HFFc6 (cell line): ENCODE measurements around the gene GP1BB. TPM values are rescaled to one million over a fixed set of nuclear protein-coding genes. Genes with fewer than 3 reads are reported as not detected.

Experiments
- DNase-seq: peaks from one replicate; pipeline ENCODE4 v3.0.0-alpha.2; 2018
- H3K27ac Mint-ChIP-seq: 2 replicates; pipeline ENCODE4 v1.8.0; 2020; ENCODE audit warnings: mild to moderate bottlenecking, mixed read lengths
- H3K27me3 Mint-ChIP-seq: 2 replicates; pipeline ENCODE4 v1.8.0; 2021; ENCODE audit warnings: mild to moderate bottlenecking, moderate library complexity, mixed read lengths; ENCODE audit not compliant: insufficient read depth
- H3K36me3 Mint-ChIP-seq: 2 replicates; pipeline ENCODE4 v1.8.0; 2021; ENCODE audit warnings: low read depth, mixed read lengths
- H3K4me1 Mint-ChIP-seq: 2 replicates; pipeline ENCODE4 v1.8.0; 2020; ENCODE audit warnings: low read depth, mixed read lengths
- H3K4me3 Mint-ChIP-seq: 2 replicates; pipeline ENCODE4 v1.8.0; 2020; ENCODE audit warnings: mild to moderate bottlenecking, moderate library complexity, mixed read lengths
- H3K9me3 Mint-ChIP-seq: 2 replicates; pipeline ENCODE4 v1.8.0; 2020; ENCODE audit warnings: mild to moderate bottlenecking, mixed read lengths
- total RNA-seq, 6 experiments: library from RNA; stranded (reverse); fragmentation: NEBNext Ultra II Directional; extraction: Animal tissue kit (Norgen Biotek cat#: 25700); gene quantifications; 2 replicates in 1 of 6; 3 replicates in 5 of 6; pipeline ENCODE4 v1.2.3, GENCODE V29; 2021
- TF ChIP-seq, protein P1 (sequence below): fragments of 200-600 bp; sonication (generic); IDR thresholded peaks from 2 replicates; pipeline ENCODE4 v1.5.0; 2021; ENCODE audit warnings: antibody characterized with exemption, mild to moderate bottlenecking

Gene GP1BB
- total RNA-seq, 6 experiments from 2014 or later = 0.27 to 1.1 (median 0.41) TPM; not detected in 3

DNA sequence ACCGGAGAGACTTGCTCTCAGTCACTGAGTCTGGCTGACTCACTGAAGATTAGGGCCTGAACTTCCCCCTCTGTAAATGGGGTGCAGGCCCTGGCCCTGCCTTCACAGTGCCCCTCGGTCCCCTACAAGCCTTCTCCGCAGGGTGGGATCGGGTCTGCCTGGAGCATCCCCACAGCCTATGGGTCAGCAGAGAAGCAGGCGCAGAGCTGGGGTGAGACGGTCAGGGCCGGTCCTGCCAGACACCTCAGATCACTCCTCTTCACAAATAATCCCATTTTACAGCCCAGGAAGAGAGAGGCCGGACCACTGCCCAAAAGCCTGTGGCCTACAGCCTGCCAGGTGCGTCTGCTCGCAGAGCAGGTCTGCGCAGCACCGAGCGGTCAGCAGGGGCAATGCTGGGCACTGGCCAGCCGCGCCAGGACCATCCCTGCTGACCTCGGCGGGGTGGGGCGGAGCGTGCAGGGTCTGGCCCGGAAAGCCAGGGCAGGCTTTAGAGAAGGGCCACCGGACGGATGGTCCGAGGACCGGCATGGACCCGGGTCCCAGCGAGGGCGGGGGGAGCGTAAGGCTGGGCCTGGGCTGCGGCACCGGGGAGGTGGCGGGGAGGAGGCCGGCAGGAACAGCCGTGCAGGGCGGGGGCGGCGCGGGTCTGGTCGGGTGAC lies 9.6 kb upstream of the GP1BB start:
- no peaks in the 10 kb centered on the region for H3K9me3 Mint-ChIP-seq
- TF ChIP-seq, protein P1, sequence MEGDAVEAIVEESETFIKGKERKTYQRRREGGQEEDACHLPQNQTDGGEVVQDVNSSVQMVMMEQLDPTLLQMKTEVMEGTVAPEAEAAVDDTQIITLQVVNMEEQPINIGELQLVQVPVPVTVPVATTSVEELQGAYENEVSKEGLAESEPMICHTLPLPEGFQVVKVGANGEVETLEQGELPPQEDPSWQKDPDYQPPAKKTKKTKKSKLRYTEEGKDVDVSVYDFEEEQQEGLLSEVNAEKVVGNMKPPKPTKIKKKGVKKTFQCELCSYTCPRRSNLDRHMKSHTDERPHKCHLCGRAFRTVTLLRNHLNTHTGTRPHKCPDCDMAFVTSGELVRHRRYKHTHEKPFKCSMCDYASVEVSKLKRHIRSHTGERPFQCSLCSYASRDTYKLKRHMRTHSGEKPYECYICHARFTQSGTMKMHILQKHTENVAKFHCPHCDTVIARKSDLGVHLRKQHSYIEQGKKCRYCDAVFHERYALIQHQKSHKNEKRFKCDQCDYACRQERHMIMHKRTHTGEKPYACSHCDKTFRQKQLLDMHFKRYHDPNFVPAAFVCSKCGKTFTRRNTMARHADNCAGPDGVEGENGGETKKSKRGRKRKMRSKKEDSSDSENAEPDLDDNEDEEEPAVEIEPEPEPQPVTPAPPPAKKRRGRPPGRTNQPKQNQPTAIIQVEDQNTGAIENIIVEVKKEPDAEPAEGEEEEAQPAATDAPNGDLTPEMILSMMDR = no peak
- peak overlapping the region; percentile 67 for H3K4me3 Mint-ChIP-seq
- H3K4me1 Mint-ChIP-seq = no peaks in the 10 kb centered on the region
- no peak overlapping the region for H3K27ac Mint-ChIP-seq
- DNase-seq = no peak
- peaks cover 20% of the 10 kb centered on the region for H3K27me3 Mint-ChIP-seq
- no peaks in the 10 kb centered on the region for H3K36me3 Mint-ChIP-seq

DNA sequence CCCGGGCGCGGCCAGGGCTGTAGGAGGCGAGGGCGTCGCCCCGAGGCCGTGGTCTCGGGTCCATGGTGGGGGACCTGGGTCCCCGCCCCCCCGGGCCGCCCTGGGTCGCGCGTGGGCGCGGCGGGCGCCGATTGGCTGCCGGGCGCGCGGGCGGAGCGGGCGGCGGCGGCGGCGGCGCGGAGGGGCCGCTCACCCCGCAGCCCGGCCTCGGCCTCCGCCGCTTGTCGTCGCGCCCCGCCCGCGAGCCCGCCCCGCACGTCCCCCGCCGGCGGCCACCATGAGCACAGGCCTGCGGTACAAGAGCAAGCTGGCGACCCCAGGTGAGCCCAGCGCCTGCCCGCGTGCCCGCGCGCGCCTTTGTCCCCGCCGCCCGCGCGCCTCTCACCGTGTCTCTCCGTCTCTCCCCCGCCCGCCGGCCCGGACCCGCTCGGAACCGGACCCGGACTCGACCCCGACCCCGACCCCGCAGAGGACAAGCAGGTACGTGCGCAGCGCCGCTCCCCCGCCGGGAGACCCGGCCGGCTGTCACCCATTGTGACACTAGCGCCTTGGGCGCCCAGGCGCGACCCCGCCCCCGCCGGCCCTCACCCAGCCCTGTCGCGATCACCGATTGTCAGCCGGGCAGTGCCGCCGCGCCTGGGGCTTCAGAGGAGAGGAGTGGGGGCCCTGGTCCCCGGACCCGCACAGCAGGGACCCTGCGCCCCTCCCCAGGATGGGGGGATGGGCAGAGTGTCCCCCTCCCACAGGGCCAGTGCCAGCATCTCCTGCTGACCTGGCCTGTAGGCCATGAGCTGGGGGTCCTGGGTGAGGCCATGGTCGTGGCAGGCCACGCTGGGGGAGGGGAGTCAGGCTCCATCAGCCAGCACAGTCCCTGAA lies 8.8 kb upstream of the GP1BB start, which contains the start of gene SEPTIN5:
SEPTIN5 (plus strand) TSS at position 192 of the 876 bp plus-strand sequence; CDS start at position 278, 86 bp downstream.
- no peaks in the 10 kb centered on the region for H3K4me1 Mint-ChIP-seq
- no peaks in the 10 kb centered on the region for H3K9me3 Mint-ChIP-seq
- TF ChIP-seq, protein P1 = no peak
- DNase-seq = no peak
- no peaks in the 10 kb centered on the region for H3K36me3 Mint-ChIP-seq
- H3K27ac Mint-ChIP-seq = no peak within 1 kb of the TSS
- peaks cover 20% of the 10 kb centered on the region for H3K27me3 Mint-ChIP-seq
- H3K4me3 Mint-ChIP-seq = peak within 1 kb of the TSS; percentile 67

GRCh38 chr22:19715188-19715930 lies 8.0 kb upstream of the GP1BB start:
- no peaks in the 10 kb centered on the region for H3K4me1 Mint-ChIP-seq
- H3K4me3 Mint-ChIP-seq = peak overlapping the region; percentile 36
- TF ChIP-seq, protein P1 = no peak
- no peaks in the 10 kb centered on the region for H3K36me3 Mint-ChIP-seq
- no peak overlapping the region for H3K27ac Mint-ChIP-seq
- no peaks in the 10 kb centered on the region for H3K9me3 Mint-ChIP-seq
- no peak for DNase-seq
- peaks cover 15% of the 10 kb centered on the region for H3K27me3 Mint-ChIP-seq

- no peaks in the 10 kb centered on the region for H3K36me3 Mint-ChIP-seq
- no peaks in the 10 kb centered on the region for H3K4me1 Mint-ChIP-seq
- peaks cover 11% of the 10 kb centered on the region for H3K27me3 Mint-ChIP-seq
- H3K9me3 Mint-ChIP-seq = no peaks in the 10 kb centered on the region
- no peak for DNase-seq
- no peak overlapping the region for H3K4me3 Mint-ChIP-seq
- H3K27ac Mint-ChIP-seq = no peak overlapping the region
- TF ChIP-seq, protein P1 = no peak
Measured at GRCh38 chr22:19716041-19716828, 7.1 kb upstream of the GP1BB start.

DNA sequence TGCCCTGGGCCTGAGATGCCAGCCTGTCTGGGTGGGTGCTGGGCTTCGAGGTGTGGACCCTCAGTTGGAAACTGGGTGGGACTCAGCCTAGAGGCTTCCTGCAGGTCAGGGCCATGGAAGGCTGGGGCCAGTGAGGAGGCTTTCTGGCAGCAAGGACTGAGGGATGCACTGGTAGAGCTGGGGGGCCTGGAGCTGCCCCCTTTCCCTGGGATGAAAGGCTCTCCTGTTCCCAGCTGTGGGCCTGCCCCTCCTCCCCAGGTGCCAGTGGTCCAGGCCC lies 6.6 kb upstream of the GP1BB start:
- H3K27me3 Mint-ChIP-seq = peaks cover 8% of the 10 kb centered on the region; the same call in 1 of the 2 replicates
- no peak overlapping the region for H3K4me3 Mint-ChIP-seq

More for the DNA sequence above, 6.6 kb upstream of the GP1BB start:
- no peaks in the 10 kb centered on the region for H3K36me3 Mint-ChIP-seq
- DNase-seq = no peak
- H3K4me1 Mint-ChIP-seq = no peaks in the 10 kb centered on the region
- H3K27ac Mint-ChIP-seq = no peak overlapping the region
- no peaks in the 10 kb centered on the region for H3K9me3 Mint-ChIP-seq
- TF ChIP-seq, protein P1 = no peak
